ENCODE measurements around the gene MYBPC2. TPM values are rescaled to one million over a fixed set of nuclear protein-coding genes. Genes with fewer than 3 reads are reported as not detected.

The MYBPC2 gene
- total and polyA plus RNA-seq, 4 donors: 0.62 to 3.5 (median 1.4) TPM

GRCh38 chr19:50505856-50506611 is 73.3 kb downstream of the MYBPC2 start:
- no peak overlapping the region for H3K4me3 ChIP-seq (ENCODE audit: low read depth, low read length)
- H3K4me1 ChIP-seq (ENCODE audit: control insufficient read depth, insufficient read depth, low read length): peaks cover 38% of the 10 kb centered on the region
- no peak overlapping the region for H3K27ac ChIP-seq (ENCODE audit: low read depth, low read length)
- WGBS (ENCODE audit: insufficient coverage): 88% methylated on average over 26 of the region's 30 CpGs
- no peak for DNase-seq (ENCODE audit: low read depth in 4 of 6, low spot score in 6 of 6)
- H3K36me3 ChIP-seq (ENCODE audit: control insufficient read depth, insufficient read depth, low read length): peaks cover 11% of the 10 kb centered on the region
- no peaks in the 10 kb centered on the region for H3K9me3 ChIP-seq (ENCODE audit: control insufficient read depth, insufficient read depth, low read length)
- H3K27me3 ChIP-seq (ENCODE audit: control insufficient read depth, insufficient read depth, low read length): peaks cover 4% of the 10 kb centered on the region

GRCh38 chr19:50506700-50507099 is 74.0 kb downstream of the MYBPC2 start:
- DNase-seq (ENCODE audit: low read depth in 4 of 6, low spot score in 6 of 6): no peak
- H3K36me3 ChIP-seq (ENCODE audit: control insufficient read depth, insufficient read depth, low read length): peaks cover 11% of the 10 kb centered on the region

GRCh38 chr19:50507376-50507775 is 74.7 kb downstream of the MYBPC2 start:
- no peak for DNase-seq (ENCODE audit: low read depth in 4 of 6, low spot score in 6 of 6)
- H3K9me3 ChIP-seq (ENCODE audit: control insufficient read depth, insufficient read depth, low read length): no peaks in the 10 kb centered on the region
- H3K27ac ChIP-seq (ENCODE audit: low read depth, low read length): no peak overlapping the region
- peaks cover 42% of the 10 kb centered on the region for H3K4me1 ChIP-seq (ENCODE audit: control insufficient read depth, insufficient read depth, low read length)
- peaks cover 14% of the 10 kb centered on the region for H3K36me3 ChIP-seq (ENCODE audit: control insufficient read depth, insufficient read depth, low read length)
- H3K27me3 ChIP-seq (ENCODE audit: control insufficient read depth, insufficient read depth, low read length): no peaks in the 10 kb centered on the region
- H3K4me3 ChIP-seq (ENCODE audit: low read depth, low read length): no peak overlapping the region
- WGBS (ENCODE audit: insufficient coverage): 80% methylated on average over 4 of the region's 8 CpGs

More at GRCh38 chr19:50506700-50507099, 74.0 kb downstream of the MYBPC2 start:
- WGBS (ENCODE audit: insufficient coverage): 92% methylated on average over 5 of the region's 10 CpGs
- Histone ChIP-seq H3K9me3 (ENCODE audit: control insufficient read depth, insufficient read depth, low read length) (no peaks in the 10 kb centered on the region), H3K27me3 (ENCODE audit: control insufficient read depth, insufficient read depth, low read length) (no peaks in the 10 kb centered on the region), H3K27ac (ENCODE audit: low read depth, low read length) (no peak overlapping the region), H3K4me1 (ENCODE audit: control insufficient read depth, insufficient read depth, low read length) (peaks cover 37% of the 10 kb centered on the region), H3K4me3 (ENCODE audit: low read depth, low read length) (no peak overlapping the region)

GRCh38 chr19:50508843-50509190 is 76.1 kb downstream of the MYBPC2 start:
- Histone ChIP-seq H3K36me3 (ENCODE audit: control insufficient read depth, insufficient read depth, low read length) (peaks cover 22% of the 10 kb centered on the region), H3K4me1 (ENCODE audit: control insufficient read depth, insufficient read depth, low read length) (peaks cover 57% of the 10 kb centered on the region), H3K9me3 (ENCODE audit: control insufficient read depth, insufficient read depth, low read length) (no peaks in the 10 kb centered on the region), H3K27me3 (ENCODE audit: control insufficient read depth, insufficient read depth, low read length) (no peaks in the 10 kb centered on the region), H3K4me3 (ENCODE audit: low read depth, low read length) (no peak overlapping the region), H3K27ac (ENCODE audit: low read depth, low read length) (no peak overlapping the region)
- DNase-seq (ENCODE audit: low read depth in 4 of 6, low spot score in 6 of 6): no peak
- 64% methylated on average over 2 of the region's 3 CpGs for WGBS (ENCODE audit: insufficient coverage)

GRCh38 chr19:50509366-50509765 is 76.7 kb downstream of the MYBPC2 start:
- Histone ChIP-seq H3K9me3 (ENCODE audit: control insufficient read depth, insufficient read depth, low read length) (no peaks in the 10 kb centered on the region), H3K4me1 (ENCODE audit: control insufficient read depth, insufficient read depth, low read length) (peaks cover 62% of the 10 kb centered on the region), H3K27me3 (ENCODE audit: control insufficient read depth, insufficient read depth, low read length) (no peaks in the 10 kb centered on the region), H3K36me3 (ENCODE audit: control insufficient read depth, insufficient read depth, low read length) (peaks cover 22% of the 10 kb centered on the region), H3K27ac (ENCODE audit: low read depth, low read length) (no peak overlapping the region), H3K4me3 (ENCODE audit: low read depth, low read length) (no peak overlapping the region)
- DNase-seq (ENCODE audit: low read depth in 4 of 6, low spot score in 6 of 6): no peak
- 92% methylated on average over 9 of the region's 11 CpGs for WGBS (ENCODE audit: insufficient coverage)

- Histone ChIP-seq H3K4me3 (ENCODE audit: low read depth, low read length) (peak overlapping the region; percentile 78), H3K27ac (ENCODE audit: low read depth, low read length) (peak overlapping the region; percentile 96), H3K27me3 (ENCODE audit: control insufficient read depth, insufficient read depth, low read length) (no peaks in the 10 kb centered on the region), H3K9me3 (ENCODE audit: control insufficient read depth, insufficient read depth, low read length) (no peaks in the 10 kb centered on the region), H3K36me3 (ENCODE audit: control insufficient read depth, insufficient read depth, low read length) (peaks cover 26% of the 10 kb centered on the region), H3K4me1 (ENCODE audit: control insufficient read depth, insufficient read depth, low read length) (peaks cover 71% of the 10 kb centered on the region)
- no peak for DNase-seq (ENCODE audit: low read depth in 4 of 6, low spot score in 6 of 6)
- WGBS (ENCODE audit: insufficient coverage): 12% methylated on average over 23 of the region's 26 CpGs
Observed at GRCh38 chr19:50510121-50510670, 77.5 kb downstream of the MYBPC2 start.

- H3K27me3 ChIP-seq (ENCODE audit: control insufficient read depth, insufficient read depth, low read length): no peaks in the 10 kb centered on the region
- H3K4me3 ChIP-seq (ENCODE audit: low read depth, low read length): peak overlapping the region; percentile 78
- peaks cover 75% of the 10 kb centered on the region for H3K4me1 ChIP-seq (ENCODE audit: control insufficient read depth, insufficient read depth, low read length)
- peak overlapping the region; percentile 96 for H3K27ac ChIP-seq (ENCODE audit: low read depth, low read length)
- DNase-seq (ENCODE audit: low read depth in 4 of 6, low spot score in 6 of 6): peak; percentile 88 to 100 (median 93)
- no peaks in the 10 kb centered on the region for H3K9me3 ChIP-seq (ENCODE audit: control insufficient read depth, insufficient read depth, low read length)
- 2% methylated on average over 10 of the region's 10 CpGs for WGBS (ENCODE audit: insufficient coverage)
- H3K36me3 ChIP-seq (ENCODE audit: control insufficient read depth, insufficient read depth, low read length): peaks cover 30% of the 10 kb centered on the region
Observed at GRCh38 chr19:50510700-50511068, 78.0 kb downstream of the MYBPC2 start.

- under 1% methylated on average over 69 of the region's 69 CpGs for WGBS (ENCODE audit: insufficient coverage)
Observed at GRCh38 chr19:50511069-50511822, 78.6 kb downstream of the MYBPC2 start, which contains the start of gene JOSD2. Gene JOSD2 (minus strand): TSS chr19:50511191. CDS start chr19:50510431, 760 bp downstream.

GRCh38 chr19:50512112-50512998 is 79.7 kb downstream of the MYBPC2 start:
- DNase-seq (ENCODE audit: low read depth in 4 of 6, low spot score in 6 of 6): peak in 1 of 6 donors; percentile 21
- peaks cover 78% of the 10 kb centered on the region for H3K4me1 ChIP-seq (ENCODE audit: control insufficient read depth, insufficient read depth, low read length)
- peaks cover 39% of the 10 kb centered on the region for H3K36me3 ChIP-seq (ENCODE audit: control insufficient read depth, insufficient read depth, low read length)
- no peaks in the 10 kb centered on the region for H3K27me3 ChIP-seq (ENCODE audit: control insufficient read depth, insufficient read depth, low read length)
- no peak overlapping the region for H3K4me3 ChIP-seq (ENCODE audit: low read depth, low read length)
- peak overlapping the region; percentile 96 for H3K27ac ChIP-seq (ENCODE audit: low read depth, low read length)
- WGBS (ENCODE audit: insufficient coverage): 79% methylated on average over 27 of the region's 36 CpGs
- H3K9me3 ChIP-seq (ENCODE audit: control insufficient read depth, insufficient read depth, low read length): no peaks in the 10 kb centered on the region

More at GRCh38 chr19:50511069-50511822, 78.6 kb downstream of the MYBPC2 start, which contains the start of gene JOSD2:
- peaks cover 30% of the 10 kb centered on the region for H3K36me3 ChIP-seq (ENCODE audit: control insufficient read depth, insufficient read depth, low read length)
- H3K4me3 ChIP-seq (ENCODE audit: low read depth, low read length): peak within 1 kb of the TSS; percentile 78
- peaks cover 78% of the 10 kb centered on the region for H3K4me1 ChIP-seq (ENCODE audit: control insufficient read depth, insufficient read depth, low read length)
- no peaks in the 10 kb centered on the region for H3K9me3 ChIP-seq (ENCODE audit: control insufficient read depth, insufficient read depth, low read length)
- H3K27ac ChIP-seq (ENCODE audit: low read depth, low read length): peak within 1 kb of the TSS; percentile 96
- no peaks in the 10 kb centered on the region for H3K27me3 ChIP-seq (ENCODE audit: control insufficient read depth, insufficient read depth, low read length)
- peak; percentile 93 to 100 (median 97) for DNase-seq (ENCODE audit: low read depth in 4 of 6, low spot score in 6 of 6)
